MM.1S (cell line): ENCODE results near the gene TMEM168.
"Not testable (repeated sequence)": the region's sequence is repeated elsewhere in the genome, so short reads cannot be mapped to it uniquely, and the experiment has no call there.

Experiments used
- EZH2phosphoT487 ChIP-seq: fragments of 300-600 bp; sonication (generic); IDR thresholded peaks from 2 replicates; pipeline ENCODE4 v1.6.1; 2018; ENCODE audit warnings: antibody characterized with exemption, low read length
- TF ChIP-seq, protein P1 (sequence below): fragments of 300-600 bp; sonication (generic); IDR thresholded peaks from 2 replicates; pipeline ENCODE4 v1.5.1; 2016; ENCODE audit warnings: antibody characterized with exemption, low read length, mixed read lengths

DNA sequence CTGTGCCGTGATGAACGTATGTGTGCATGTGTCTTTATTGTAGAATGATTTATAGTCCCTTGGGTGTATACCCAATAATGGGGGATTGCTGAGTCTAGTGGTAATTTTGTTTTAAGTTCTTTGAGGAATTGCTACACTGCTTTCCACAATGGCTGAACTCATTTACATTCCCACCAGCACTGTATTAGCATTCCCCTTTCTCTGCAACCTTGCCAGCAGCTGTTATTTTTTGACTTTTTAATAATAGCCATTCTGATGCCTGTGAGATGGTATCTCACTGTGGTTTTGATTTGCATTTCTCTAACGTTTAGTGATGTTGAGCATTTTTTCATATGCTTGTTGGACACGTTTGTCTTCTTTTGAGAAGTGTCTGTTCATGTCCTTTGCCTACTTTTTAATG lies 45.7 kb upstream of the TMEM168 start:
- TF ChIP-seq, protein P1, sequence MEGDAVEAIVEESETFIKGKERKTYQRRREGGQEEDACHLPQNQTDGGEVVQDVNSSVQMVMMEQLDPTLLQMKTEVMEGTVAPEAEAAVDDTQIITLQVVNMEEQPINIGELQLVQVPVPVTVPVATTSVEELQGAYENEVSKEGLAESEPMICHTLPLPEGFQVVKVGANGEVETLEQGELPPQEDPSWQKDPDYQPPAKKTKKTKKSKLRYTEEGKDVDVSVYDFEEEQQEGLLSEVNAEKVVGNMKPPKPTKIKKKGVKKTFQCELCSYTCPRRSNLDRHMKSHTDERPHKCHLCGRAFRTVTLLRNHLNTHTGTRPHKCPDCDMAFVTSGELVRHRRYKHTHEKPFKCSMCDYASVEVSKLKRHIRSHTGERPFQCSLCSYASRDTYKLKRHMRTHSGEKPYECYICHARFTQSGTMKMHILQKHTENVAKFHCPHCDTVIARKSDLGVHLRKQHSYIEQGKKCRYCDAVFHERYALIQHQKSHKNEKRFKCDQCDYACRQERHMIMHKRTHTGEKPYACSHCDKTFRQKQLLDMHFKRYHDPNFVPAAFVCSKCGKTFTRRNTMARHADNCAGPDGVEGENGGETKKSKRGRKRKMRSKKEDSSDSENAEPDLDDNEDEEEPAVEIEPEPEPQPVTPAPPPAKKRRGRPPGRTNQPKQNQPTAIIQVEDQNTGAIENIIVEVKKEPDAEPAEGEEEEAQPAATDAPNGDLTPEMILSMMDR = not testable (repeated sequence)
- not testable (repeated sequence) for TF ChIP-seq EZH2phosphoT487
